GM18517 (cell line): Measurements from ENCODE around the gene CADM1.

Experiments
- ATAC-seq: cut with Tn5 transposase; IDR thresholded peaks from one replicate; pipeline ENCODE4 v1.9.1; 2021; ENCODE audit warnings: mild to moderate bottlenecking, moderate library complexity; ENCODE audit not compliant: unreplicated experiment

CADM1 gene

DNA sequence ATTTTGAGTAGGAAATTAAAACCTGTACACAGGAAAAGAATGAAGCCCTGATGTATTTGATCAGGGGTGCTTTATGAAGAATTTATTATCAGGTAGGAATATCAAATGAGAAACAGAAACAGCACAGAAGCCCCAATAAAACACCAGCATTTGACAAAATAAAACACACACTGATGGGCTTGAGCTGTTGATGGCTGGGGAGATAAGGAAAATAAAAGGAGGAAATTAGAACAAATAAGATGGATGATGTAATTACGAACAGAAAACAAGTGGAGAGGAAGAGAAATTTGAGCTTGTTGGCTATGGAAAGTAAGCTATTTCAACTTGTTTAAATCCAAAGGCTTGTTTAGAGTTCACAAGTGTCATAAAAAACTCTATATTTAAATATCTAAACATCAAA lies 213.7 kb downstream of the CADM1 start:
- ATAC-seq, result no peak

DNA sequence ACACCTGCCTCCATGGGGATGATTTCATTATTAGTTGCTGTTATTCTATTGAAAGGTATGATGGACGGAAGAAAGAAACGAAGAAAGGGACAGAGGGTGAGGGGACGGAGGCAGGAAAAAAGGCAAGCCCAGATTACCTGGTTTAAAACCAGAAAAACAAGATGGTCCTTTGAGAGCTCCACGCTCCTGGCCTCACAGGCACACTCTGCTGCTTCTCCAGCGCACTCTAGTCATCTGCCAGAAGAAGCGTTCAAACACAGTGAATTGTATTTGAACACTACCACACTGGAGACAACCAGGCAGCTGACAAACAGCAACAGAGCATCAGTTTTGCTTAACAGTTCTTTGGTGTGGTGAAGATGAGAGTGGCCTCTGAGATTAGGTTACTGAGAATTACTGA lies 216.9 kb downstream of the CADM1 start:
- no peak for ATAC-seq

DNA sequence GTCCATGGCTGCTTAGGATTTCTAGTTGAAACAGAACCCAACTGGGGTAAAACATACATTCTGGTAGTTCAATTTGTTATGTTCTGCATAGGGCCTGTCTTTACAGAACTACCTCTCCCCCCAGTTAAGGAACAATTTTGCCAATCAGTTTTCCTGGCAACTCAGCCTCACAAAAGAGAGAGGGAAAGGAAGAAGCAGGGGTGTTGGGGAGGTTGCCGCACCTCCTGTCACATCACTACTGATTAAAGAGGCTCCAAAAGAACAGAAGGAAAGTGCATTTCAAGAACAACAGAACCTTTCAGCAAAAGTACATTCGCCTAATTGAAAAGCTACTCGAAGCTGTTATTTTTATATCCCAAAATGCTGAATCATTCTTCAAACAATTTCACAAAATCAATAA lies 217.6 kb downstream of the CADM1 start:
- ATAC-seq, result no peak

DNA sequence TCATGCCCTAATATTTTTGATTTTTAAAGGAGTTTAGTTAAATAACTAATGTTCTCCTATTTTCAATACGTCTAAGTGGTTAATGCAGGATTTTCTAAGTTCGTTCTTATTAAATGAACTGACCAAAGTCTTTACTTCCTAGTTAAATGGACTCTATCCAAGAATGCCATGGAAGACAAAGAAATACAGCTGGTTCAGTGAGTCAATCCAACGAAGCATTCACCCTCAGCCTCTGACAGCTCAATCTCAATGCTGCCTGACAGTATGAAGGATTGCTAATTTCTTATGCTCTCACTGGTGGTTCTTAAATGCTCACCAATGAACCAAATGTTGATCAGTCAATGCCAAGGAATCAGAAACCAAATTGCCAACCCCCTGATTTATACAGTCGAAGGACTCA lies 219.4 kb downstream of the CADM1 start:
- no peak for ATAC-seq

DNA sequence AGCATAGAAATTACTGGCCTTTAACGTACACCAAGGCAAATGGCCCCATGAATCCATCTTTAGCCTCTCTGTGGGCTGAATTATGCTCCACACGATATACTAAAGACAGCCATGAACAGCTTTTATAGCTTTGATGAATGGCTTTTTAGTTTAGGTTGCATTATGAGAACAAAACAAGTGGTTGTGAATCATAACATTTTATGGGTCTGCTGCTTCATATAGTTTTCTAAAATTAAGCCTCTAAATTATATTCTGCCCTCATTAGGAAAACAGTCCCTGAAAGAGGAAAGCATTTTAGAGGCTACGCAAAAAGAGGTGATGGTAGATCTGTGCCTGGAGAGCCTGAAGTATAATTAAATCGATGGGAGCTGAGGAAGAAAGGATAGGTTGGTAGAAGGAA lies 221.3 kb downstream of the CADM1 start:
- ATAC-seq, result no peak

DNA sequence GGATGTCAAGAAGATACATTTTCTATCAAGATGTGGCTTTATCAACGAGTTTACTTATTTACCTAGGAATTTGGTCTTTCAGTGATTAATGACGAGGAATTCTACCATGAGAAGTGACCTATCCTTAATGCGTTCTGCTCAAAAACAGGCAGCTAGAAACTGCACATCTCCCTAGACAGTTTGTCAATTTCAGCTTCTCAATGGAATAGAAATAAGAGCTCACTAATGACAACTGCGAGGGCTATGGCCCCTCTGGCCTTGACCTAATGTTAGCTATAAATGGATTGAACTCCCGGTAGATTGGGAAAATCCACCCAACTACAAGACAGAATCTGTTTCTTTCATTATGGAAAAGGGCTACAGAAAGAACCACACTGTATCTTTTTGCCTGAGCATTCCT lies 223.4 kb downstream of the CADM1 start:
- ATAC-seq, result no peak

DNA sequence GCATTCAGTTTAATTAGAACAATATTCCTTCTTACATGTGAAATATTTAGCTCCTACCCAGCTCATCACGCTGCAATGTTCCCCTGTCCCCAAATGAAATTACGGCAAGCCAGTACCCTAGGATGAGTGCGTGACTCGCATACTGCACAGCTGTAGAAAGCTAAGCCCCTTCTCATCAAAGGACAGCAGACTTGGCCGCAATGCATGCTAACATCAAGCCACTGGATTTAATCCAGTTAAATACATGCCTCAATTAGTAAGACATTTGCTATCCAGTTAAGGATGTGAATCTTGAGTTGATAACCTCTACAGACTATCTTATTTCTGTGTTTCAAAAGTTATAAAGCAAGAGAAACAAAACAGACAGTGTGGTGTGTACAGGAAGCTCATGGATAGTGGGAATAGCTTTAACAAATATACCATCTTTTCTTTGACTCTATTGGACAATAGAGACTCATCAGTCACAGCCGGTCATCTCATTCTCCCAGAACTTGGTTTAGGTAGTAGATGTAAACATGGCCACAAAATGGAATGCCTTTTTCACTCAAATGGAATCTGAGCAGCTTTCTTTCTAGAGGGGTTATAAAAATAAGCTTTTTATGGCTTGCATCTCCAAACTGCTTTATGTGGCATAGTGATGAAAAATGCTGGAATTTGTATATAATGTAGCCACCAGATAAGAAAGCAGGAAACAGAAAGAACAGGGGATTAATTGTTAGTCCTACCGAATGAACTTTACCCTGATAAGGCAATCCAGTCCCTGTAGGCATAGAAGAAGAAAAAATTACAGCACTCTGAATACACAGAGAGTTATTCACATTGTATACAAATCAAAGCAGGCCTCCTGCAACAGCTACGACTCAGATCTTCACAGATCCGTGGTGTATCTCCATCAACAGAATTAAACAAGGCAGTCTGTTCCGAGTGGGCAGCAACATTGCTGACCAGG lies 224.1 kb downstream of the CADM1 start:
- no peak for ATAC-seq

DNA sequence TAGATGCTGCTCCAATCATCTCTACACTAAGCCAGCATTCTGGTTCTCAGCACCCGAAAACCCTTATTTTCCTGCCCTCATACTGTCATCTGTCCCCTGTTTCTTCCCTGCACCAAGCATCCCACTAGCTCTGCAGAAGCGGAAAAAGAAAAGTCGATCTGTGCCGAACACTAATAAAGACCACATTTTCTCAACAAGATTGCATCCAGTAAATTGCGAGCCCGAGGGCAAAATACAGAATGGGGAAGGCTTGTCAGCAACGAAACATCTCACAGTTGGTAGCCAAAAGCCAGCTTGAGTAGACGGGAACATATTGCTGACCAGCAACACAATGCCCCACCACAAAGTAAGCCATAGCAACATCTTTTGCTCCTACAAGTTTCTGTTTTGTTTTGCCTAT lies 227.4 kb downstream of the CADM1 start:
- no peak for ATAC-seq

DNA sequence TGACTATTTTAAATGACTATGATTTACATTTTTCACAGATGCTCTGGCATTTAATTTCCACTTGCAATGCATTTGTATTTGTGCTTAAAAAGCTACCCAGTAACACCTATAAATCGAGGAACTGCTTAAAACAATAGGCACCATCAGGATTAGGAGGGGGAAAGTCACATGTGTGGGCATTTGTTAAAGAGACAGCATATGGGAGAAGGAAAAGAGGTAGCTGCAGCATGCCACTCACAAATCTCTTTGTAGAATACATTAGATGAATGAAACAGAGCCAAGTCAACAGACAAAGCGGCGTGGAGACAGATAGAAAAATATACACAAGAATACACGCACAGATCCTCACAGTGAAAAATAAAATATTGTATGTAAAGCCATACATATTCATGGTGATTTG lies 228.0 kb downstream of the CADM1 start:
- ATAC-seq, result no peak

DNA sequence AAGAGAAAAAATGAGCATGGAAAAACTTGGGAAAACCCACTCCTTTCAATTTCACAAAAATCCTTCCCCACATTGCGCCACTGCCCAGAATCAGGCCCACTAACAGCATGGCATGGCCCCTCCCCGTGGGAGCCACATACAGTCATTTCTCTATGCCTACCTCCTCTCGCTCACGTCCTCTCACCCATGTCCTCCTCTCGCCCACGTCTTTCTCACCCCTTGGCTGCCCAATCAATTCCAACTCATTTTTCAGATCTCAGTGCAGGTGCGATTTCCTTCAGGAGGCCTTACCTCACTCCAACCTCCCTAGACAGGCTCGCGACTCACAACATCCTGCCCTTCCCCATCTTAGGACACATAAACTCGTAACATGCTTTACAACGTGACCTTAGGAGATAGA lies 229.2 kb downstream of the CADM1 start:
- no peak for ATAC-seq

DNA sequence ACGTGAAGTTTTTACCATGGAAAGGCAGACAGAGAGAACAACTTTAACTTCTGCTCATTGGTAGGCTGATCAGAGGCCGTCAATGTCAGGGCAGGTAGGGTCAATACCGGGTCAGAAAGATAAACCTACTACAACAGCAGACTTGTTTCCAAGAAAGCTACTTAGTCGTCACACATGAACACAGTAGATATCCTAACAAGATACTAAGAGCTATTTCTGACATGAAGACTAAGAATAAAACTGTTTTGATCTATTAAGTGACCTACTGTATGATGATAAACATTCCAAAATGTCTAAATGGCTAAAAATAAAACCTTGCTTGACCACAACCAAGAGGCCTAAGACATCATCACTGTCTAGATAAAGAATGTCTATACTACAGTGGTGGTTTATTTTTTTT lies 231.3 kb downstream of the CADM1 start:
- ATAC-seq, result no peak

DNA sequence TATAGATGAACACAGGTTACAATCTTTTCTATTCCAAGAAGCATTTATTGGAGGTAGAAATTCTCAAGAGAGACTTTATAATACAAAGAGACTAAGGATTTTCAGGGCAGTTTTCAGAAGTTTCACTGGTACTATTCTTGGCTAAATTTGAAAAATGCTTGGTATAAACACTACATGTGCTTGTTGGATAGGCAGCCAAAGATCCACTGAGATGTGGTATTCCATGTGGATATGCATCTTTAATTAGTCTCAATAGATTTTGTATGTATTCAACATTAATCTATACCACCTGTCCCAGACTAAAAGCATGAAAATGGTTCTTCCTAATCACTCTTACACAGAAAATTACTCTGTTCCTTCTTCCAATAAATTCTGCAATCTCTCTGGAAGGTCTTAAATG lies 232.6 kb downstream of the CADM1 start:
- no peak for ATAC-seq

DNA sequence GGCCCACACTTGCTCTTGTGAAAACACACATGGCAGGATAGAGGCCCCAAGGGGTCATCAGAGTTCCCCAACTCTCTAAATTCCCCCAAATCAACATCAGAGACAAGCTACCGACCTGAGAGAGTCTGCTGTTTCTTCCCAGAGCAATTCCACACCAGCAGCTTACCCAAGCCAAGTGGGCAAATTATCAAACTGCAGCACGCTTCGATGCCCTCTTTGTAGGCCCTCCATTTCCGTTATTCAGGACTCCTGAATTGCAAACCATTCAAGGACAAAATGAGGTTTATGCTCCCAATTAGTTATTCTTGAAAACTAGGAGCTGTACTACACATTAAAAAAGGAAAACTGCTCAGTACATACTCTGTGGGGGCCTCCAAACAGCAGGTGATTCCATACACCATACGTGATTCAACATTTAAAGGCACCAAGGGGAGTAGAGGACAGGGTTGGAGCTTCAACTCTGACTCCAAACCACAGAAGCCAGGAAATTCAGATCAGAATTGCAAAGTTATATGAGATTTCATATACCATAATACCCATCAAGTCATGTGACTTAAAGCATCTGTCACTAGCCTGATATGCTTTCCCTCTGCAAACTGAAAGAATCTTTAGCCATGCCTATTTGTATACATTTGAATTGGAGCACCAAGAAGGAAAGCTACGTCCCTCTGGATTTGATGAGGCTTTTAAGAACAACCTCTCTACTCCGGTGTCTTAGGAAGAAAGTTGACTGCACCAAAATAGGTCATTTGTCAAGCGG lies 234.8 kb downstream of the CADM1 start:
- ATAC-seq, result no peak

DNA sequence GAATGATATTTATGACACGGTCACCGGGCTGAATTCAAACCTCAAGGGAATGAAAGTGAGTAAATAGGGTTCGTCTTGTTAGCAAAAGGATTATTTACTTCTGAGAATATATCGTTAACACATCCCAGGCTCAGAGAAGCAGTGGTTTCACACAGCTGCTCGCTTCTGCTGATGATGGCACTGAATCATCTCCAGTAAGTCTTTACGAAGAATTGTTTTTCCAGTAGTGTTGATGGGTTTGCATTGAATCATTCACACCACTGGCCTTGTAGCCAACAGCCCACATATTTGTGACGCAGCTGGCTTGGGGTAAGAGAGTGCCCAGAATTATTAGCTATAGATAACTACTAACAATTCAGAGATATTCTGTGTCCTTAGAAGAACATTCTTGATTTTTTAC lies 236.3 kb downstream of the CADM1 start:
- ATAC-seq, result no peak

DNA sequence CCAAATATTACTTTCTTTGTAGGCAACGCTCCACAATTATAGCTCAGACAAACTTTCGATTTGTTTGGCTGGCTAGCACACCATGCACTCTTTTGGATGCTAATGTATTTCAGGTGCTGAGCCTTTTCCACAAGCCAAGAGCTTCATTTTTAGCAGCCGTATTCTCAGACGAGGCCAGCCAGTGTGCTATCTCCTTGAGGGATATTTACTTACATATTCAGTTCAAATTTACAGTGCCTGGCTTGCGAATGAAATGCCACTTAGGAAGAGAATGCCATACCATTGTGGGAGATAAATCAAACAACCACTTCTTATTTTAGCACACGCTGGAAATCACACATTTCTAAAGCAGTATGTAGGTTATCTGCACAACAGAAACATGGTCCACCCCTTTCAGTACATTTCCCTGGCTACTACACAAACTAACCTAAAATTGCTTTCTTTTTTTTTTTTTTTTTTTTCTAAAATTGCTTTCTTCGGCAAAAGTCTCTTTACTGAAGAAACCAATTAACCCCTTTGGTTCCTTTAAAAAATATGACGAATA lies 236.9 kb downstream of the CADM1 start:
- no peak for ATAC-seq

DNA sequence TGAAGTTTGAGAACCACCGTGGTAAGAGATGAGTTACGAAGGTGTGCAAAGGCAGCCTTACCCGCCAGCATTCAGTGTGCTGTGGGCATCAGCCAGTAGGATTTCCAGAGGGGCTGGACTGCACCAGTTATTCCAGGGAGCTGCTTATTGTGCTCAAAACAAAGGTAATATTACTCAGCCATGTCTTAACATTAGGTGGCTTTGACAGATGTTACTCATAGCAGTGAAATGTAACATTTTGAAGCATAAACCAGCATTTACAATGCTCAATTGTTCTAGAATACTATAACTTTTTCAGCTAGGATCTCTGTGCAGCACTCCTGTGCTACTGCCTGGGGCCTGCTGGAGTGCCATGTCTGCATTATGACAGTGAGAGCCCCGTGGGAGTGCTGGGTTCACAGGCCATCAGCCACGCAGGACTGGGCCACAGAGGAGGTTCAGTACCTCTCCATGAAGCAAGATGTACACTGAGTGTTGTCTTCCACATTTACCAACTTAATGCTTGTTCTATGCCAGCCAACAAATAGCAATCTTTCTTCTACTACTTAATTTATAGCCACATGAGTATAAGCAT lies 238.1 kb downstream of the CADM1 start:
- no peak for ATAC-seq

DNA sequence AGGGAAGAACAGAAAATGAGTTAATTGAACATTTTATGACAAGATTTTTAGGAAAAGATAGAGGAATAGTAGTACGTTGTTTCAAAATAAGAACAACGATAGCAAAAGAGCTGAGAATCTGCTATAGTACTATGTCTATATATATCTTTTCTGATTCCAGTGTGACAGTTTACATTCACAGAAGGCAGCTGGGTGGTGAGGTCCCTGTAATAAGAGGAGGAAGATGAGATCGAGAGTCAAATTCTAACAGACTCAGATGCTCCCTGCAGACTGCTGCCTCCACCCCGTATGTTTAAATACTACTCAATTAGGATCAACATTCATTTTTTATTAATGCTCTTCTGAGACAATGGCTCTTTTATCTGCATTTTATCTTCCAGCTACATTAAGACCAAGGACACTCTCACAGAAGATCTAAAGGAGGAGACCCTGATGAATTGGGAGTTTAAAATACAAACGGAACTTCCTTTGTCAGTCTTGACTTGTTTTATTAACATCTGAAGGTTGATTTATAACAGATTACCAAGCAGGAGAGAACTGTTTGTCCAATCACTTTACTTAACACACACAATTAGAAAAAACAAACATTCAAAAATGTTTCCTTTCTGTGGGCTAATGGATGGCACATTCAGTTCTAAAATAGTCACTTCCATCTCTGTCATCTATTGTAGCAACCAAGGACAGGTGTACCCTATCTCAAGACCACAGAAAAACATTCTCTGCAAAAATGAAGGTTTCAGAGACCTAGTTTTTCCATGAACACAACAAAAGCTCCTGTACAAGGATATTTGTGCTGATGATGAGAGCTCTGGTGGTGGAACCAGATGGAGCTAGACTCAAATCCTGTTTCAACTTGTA lies 240.2 kb downstream of the CADM1 start:
- ATAC-seq, result no peak

DNA sequence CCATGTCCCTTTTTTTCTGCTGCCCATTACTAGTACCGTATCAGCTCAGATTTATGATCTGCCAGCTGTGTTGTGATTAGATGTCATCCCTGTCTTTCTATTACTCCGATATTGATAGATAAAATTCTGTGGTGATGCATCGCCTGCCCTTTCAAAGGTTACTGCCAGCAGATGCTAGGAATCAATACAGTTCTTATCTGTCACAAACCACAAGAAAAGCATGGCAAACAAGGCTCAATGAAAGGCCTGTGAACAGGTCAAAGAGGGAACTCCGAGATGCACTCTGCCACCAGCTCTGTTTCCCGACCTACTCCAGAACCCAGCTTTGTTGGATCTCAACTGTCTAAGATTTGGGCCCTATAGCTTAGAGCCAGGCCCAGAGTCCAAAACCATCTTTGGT lies 246.0 kb downstream of the CADM1 start:
- no peak for ATAC-seq

DNA sequence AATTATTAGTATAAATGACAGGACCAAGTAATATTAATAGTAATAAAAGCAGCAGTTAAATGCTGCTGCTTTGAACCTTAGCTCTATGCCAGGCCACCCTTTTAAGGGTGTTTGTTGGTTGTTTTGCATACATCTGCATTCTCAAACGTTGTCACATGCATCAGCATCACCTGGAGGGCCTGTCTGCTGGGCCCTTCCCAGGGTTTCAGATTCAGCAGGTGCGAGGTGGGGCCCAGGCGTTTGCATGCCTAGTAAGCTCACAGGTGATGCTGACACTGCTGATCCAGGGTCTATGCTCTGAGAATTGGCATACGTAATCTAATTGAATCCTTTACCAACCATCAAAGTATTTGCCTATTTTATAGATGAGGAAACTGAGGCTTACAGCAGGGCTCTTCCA lies 246.5 kb downstream of the CADM1 start:
- no peak for ATAC-seq

DNA sequence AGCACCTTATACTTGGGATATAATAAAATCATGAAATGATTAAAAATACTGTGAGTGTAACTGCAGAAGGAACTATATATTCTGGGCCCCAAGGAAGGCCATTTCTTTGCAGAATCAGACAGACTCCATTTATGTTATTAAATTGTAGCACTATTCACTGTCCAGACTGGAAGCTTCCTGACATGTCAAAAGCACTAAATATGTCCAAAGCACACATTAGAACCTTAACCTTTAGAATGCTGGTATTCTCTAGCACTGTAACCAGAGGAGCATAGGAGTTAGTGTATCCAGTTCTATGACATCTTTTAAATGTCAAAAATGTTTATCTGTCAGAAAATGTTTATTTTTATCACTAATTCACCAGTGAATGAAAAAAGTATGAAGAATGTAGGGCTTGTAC lies 246.9 kb downstream of the CADM1 start:
- ATAC-seq, result no peak
